ENCODE data around the gene MGRN1.

DNA sequence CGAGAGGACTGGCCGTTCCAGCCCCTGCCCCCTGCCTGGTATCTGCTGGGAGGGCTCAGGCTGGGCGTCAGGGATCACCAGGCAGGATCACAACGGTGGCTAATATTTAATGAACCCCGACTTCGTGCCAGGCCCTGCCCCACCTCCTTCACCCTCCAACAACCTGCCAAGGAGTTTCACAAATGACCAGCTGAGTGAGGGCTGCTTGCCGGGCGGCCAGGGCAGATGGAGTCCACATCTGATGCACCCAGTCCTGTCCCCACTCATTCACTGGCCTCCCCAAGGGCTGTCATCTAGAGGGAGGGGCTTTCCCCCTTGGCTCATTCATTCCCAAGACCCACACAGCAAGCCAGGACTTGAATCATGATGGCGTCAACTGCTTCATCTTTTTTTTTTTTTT lies 27.5 kb upstream of the MGRN1 start:
- TF ChIP-seq POLR2A (IDR thresholded peaks at IDR 0.05) (no peak), POLR2AphosphoS5 (IDR thresholded peaks at IDR 0.05) (no peak), EP300 (IDR thresholded peaks at IDR 0.05) (no peak)
- TF ChIP-seq, protein P1, sequence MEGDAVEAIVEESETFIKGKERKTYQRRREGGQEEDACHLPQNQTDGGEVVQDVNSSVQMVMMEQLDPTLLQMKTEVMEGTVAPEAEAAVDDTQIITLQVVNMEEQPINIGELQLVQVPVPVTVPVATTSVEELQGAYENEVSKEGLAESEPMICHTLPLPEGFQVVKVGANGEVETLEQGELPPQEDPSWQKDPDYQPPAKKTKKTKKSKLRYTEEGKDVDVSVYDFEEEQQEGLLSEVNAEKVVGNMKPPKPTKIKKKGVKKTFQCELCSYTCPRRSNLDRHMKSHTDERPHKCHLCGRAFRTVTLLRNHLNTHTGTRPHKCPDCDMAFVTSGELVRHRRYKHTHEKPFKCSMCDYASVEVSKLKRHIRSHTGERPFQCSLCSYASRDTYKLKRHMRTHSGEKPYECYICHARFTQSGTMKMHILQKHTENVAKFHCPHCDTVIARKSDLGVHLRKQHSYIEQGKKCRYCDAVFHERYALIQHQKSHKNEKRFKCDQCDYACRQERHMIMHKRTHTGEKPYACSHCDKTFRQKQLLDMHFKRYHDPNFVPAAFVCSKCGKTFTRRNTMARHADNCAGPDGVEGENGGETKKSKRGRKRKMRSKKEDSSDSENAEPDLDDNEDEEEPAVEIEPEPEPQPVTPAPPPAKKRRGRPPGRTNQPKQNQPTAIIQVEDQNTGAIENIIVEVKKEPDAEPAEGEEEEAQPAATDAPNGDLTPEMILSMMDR (IDR thresholded peaks at IDR 0.05), result no peak

Measured in upper lobe of left lung (tissue), 4 donors.